Retinal pigment epithelial cell (primary cell): ENCODE data around the gene TNS2.
"Not testable (repeated sequence)": the region's sequence is repeated elsewhere in the genome, so short reads cannot be mapped to it uniquely, and the experiment has no call there.

Experiments used
- DNase-seq: peaks from one replicate; pipeline ENCODE4 v3.0.0-alpha.2; 2010; ENCODE audit warnings: low read depth
- H3K4me3 ChIP-seq: 2 replicates; pipeline ENCODE4 v1.5.1; 2011; ENCODE audit warnings: mild to moderate bottlenecking, low read length, control low read depth, moderate library complexity
- CTCF ChIP-seq: conservative IDR thresholded peaks from 2 replicates; pipeline ENCODE4 v1.5.1; 2011; ENCODE audit warnings: low read depth, low read length, control low read depth, inconsistent platforms

TNS2 gene

GRCh38 chr12:53031616-53032015 is 18.2 kb upstream of the TNS2 start:
- TF ChIP-seq CTCF, result no peak
- no peak for DNase-seq
- no peak overlapping the region for H3K4me3 ChIP-seq

- H3K4me3 ChIP-seq, DNase-seq: not testable (repeated sequence)
These were observed 16.0 kb upstream of the TNS2 start for GRCh38 chr12:53033832-53034231.

GRCh38 chr12:53034459-53034858 is 15.4 kb upstream of the TNS2 start:
- H3K4me3 ChIP-seq, result no peak overlapping the region
- no peak for DNase-seq
- TF ChIP-seq CTCF, result no peak

GRCh38 chr12:53036802-53037201 is 13.1 kb upstream of the TNS2 start:
- DNase-seq, result no peak
- TF ChIP-seq CTCF, result no peak
- H3K4me3 ChIP-seq, result no peak overlapping the region

- no peak for DNase-seq
- no peak overlapping the region for H3K4me3 ChIP-seq
- no peak for TF ChIP-seq CTCF
These were observed 10.0 kb upstream of the TNS2 start for GRCh38 chr12:53039851-53040250.

GRCh38 chr12:53042607-53043454 is 7.0 kb upstream of the TNS2 start:
- no peak for TF ChIP-seq CTCF
- no peak overlapping the region for H3K4me3 ChIP-seq
- no peak for DNase-seq

- H3K4me3 ChIP-seq, result no peak overlapping the region
- DNase-seq, result no peak
- no peak for TF ChIP-seq CTCF
These were observed 5.7 kb upstream of the TNS2 start for GRCh38 chr12:53044052-53044581.
